Fibroblast of skin of right quadriceps (primary cell): ENCODE data around the gene CPSF2.
A peak's percentile ranks its signal among the peaks of the same experiment; 100 is the strongest.

Experiments used
- DNase-seq: peaks from one replicate; pipeline ENCODE4 v3.0.0-alpha.2; 2013

CPSF2 gene

GRCh38 chr14:92121670-92122350, at the start of gene CPSF2, which contains the start of gene NDUFB1:
Gene CPSF2 (plus strand): TSS chr14:92121969. CDS start chr14:92130985, 9,016 bp downstream.
Gene NDUFB1 (minus strand): TSS chr14:92121706. CDS start chr14:92117637, 4,069 bp downstream.
- peak; percentile 82 for DNase-seq

GRCh38 chr14:92074555-92074954, 47.2 kb upstream of the CPSF2 start:
- DNase-seq: no peak

GRCh38 chr14:92088494-92088893, 33.3 kb upstream of the CPSF2 start:
- no peak for DNase-seq

GRCh38 chr14:92093320-92093719, 28.4 kb upstream of the CPSF2 start:
- no peak for DNase-seq

- DNase-seq: no peak
These were observed 22.0 kb upstream of the CPSF2 start for GRCh38 chr14:92099802-92100201.

- no peak for DNase-seq
These were observed 18.3 kb upstream of the CPSF2 start for GRCh38 chr14:92103363-92103989.

GRCh38 chr14:92105073-92105892, 16.5 kb upstream of the CPSF2 start:
- no peak for DNase-seq

- no peak for DNase-seq
These were observed 16.0 kb upstream of the CPSF2 start for GRCh38 chr14:92105893-92106142.

- DNase-seq: peak; percentile 99
These were observed 15.4 kb upstream of the CPSF2 start, which contains the start of gene ATXN3 for GRCh38 chr14:92106143-92106926. Gene ATXN3 (minus strand): TSS chr14:92106582. CDS start chr14:92106552, 30 bp downstream.

- DNase-seq: no peak
These were observed 13.2 kb upstream of the CPSF2 start for GRCh38 chr14:92108345-92109254.

GRCh38 chr14:92109490-92109889, 12.3 kb upstream of the CPSF2 start:
- DNase-seq: no peak

GRCh38 chr14:92121207-92121669, 531 bp upstream of the CPSF2 start:
- peak; percentile 17 for DNase-seq

GRCh38 chr14:92122351-92122677, 545 bp downstream of the CPSF2 start:
- peak; percentile 42 for DNase-seq

- peak; percentile 2 for DNase-seq
These were observed 992 bp downstream of the CPSF2 start for GRCh38 chr14:92122761-92123160.

GRCh38 chr14:92134456-92134855, 12.7 kb downstream of the CPSF2 start:
- DNase-seq: no peak

GRCh38 chr14:92135269-92135668, 13.5 kb downstream of the CPSF2 start:
- DNase-seq: peak; percentile 38

GRCh38 chr14:92143309-92143708, 21.5 kb downstream of the CPSF2 start:
- peak; percentile 13 for DNase-seq

- DNase-seq: no peak
These were observed 22.2 kb downstream of the CPSF2 start for GRCh38 chr14:92143962-92144361.

GRCh38 chr14:92144708-92145107, 22.9 kb downstream of the CPSF2 start:
- no peak for DNase-seq

GRCh38 chr14:92153581-92153980, 31.8 kb downstream of the CPSF2 start:
- DNase-seq: no peak

- peak; percentile 28 for DNase-seq
These were observed 32.6 kb downstream of the CPSF2 start for GRCh38 chr14:92154283-92154942.
